Fibroblast of gingiva (primary cell): ENCODE results near the gene S100A9.

Experiments used
- DNase-seq: peaks from one replicate; pipeline ENCODE4 v3.0.0-alpha.2; 2011; ENCODE audit warnings: low read depth

The S100A9 gene

DNA sequence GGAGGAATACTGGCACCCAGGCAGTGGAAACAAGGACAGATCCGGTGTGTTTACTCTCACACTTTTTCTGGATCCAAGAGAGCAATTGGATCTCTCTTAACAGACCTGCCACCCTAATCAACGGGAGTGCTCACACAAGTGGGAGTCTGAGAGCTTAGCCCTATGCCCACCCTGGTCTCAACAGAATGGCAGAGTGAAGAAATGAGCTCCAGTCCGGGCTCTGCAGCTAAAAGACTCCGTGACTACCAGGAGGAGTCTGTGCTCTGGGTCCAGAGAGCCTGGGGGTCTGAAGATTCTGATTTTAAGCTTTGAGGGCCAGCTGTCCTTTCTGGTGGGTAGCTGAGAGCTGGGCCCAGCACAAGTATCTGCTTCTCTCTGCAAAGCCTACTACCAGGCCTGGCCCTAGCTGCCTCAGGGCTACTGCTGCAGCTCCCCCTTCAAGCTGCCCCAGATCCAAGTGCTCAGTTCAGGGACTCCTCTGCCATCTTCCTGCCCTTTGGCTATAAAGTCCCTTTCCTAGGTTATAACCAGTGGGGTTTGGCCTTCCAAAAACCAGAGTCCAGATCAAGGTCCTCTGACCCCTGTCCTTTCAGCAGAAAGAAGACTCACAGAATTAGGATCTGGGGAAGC is 3.9 kb downstream of the S100A9 start:
- DNase-seq, result no peak

DNA sequence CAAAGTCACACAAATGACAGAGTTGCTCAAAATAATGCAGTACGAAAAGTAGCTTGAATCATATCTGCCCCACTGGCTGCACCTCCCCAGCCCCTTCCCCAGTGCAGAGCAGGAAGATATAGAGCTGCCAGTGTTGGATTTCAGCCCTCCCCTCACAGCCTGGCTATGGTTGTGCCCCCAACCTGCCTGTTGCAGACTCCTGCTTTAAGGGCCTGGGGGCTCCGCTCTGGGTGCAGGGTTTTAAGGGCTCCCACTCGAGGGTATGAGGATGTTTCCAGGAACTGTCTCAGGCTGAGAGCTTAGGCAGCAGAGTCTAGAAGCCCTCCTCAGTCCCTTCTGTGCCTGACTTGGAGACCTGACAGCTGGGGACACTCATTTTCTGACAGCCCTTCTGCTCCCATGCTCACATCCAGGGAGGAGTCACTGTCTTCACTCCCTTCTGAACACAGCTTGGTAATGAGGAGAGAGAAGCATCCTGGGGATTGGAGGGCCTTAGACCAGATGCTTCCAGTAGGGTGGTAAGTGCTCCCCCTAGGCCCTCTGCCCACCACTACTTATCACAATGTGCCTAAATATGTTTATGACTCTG is 4.6 kb downstream of the S100A9 start:
- DNase-seq, result no peak

- no peak for DNase-seq
Measured at GRCh38 chr1:153363641-153364040, 6.0 kb downstream of the S100A9 start.

DNA sequence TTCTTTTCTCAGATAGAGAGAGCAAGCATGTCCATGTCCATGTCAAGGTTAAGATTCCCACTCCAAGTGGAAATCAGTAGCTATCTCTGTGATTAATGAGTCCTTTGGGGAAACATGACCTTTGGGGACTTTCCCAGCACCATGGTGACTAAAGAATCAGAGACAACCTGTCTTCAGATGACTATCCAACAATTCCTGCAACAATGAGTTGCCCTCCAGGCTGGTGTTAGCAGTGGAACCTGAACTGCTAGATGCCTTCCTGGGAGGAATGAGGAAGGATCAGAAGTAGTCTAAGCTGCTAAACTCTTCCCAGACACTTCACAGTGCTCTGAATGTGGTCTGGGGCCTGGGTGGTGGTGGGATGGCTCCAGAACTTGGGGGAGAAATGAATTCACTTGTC is 6.5 kb downstream of the S100A9 start:
- DNase-seq, result no peak

- no peak for DNase-seq
Measured at GRCh38 chr1:153364766-153365666, 7.4 kb downstream of the S100A9 start.

DNA sequence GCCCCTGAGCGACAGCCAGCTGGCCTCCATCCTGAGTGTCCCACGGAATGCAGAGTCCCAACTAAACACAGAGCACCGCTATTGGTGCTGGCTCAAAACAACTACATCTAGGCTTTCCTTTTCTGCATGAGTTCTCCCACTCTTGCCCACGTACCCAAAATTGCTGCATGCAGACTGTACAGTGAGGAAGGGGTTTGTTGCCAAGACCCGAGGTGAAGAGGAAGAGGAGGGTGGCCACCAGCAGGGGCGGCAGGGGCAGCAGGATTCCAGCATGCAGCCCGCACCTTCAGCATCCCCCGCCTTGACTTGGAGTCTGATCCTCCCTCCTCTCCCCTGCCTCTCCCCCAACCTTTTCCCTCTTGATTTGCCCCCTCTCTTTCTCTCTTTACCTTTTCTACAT is 8.0 kb downstream of the S100A9 start:
- DNase-seq, result no peak

DNA sequence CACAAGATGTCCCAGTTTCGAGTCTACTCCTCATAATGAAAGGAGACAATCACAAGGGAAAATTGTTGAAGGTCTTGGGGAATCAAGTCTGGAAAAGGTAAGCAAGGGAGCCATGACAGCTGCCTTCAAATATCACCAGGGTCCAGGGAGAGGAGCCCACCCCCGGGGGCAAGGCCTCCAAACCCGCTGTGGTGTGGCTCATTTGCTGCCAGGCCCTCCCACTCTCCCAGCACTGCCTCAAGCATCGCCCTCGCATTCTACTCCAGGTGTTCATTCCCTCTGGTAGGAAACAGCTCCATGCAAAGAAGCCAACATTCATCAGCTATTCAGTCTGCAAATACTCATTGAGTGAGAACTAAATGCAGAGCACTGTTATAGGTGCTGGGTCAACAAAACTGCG is 8.6 kb downstream of the S100A9 start:
- DNase-seq, result no peak

DNA sequence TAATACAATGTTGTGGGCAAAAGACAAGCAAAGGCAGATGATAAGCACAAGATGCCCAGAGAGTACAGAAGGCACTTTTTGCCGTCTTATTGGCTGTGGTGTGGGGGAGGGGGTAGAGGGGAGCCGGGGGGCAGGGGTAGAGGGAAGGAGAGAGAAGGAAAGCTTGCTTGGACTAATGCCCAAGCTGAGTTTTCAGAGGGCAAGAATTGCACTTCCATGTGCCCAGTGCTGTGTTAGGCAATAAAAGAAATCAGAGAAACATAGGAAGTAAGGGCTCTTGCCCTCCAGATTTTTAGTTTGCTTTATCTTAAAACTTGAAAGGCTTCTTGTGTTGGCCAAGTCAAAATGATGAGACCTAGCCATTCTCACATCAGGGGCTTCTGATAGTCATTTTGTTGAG is 9.4 kb downstream of the S100A9 start:
- DNase-seq, result no peak

GRCh38 chr1:153368495-153368894 is 10.8 kb downstream of the S100A9 start:
- DNase-seq, result no peak

DNA sequence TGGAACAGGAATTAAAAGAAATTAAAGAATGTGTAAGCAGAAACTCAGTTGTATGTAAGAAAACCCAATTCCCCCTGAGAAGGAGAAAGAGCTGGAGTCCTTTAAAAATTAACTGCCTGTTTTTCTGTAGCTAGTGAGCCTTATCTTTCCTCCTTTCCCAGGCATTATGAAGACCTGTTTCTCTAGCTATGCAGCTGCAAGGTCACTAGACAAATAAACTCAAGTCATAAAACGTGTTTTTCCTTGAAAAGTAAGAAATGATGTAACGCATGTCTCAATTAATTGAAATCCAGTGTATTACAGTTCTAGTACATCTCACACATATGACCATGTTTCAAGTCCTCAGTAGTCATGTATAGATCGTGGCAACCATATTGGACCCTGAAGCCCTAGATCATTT is 12.5 kb downstream of the S100A9 start:
- DNase-seq, result no peak

DNA sequence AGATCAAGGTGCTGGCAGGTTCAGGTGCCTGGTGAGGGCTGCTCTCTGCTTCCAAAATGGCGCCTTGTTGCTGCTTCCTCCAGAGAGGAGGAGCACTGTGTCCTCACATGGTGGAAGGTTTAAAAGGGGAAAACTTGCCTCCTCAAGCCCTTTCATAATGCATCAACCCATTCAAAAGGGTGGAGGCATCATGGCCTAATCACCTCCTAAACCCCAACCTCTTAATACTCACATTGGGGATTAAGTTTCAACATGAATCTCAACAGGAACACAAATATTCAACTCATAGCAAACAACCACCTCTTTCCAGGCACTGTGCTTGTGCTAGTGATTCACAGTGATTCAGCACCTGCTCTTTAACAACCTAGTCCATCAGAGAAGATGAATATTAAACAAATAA is 13.6 kb downstream of the S100A9 start:
- no peak for DNase-seq

GRCh38 chr1:153372571-153372970 is 14.9 kb downstream of the S100A9 start:
- no peak for DNase-seq

DNA sequence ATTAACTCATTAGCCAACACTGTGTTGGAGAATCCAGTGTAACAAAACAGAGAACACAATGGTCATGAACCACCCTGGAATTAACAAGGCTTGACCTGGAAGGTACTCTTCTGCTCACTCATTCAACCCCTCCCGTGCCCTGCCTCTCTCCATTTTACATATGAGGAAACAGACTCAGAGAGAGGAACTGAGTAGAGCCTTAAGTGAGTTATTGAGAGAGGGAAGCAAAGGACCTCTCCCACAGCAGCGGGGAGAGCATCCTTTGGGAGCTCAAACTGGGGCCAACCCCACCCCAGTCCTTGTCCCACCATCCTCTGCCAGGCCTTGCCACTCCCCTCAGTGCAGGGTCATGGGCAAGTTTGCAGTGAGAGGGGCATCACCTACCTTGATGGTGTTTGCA is 16.4 kb downstream of the S100A9 start:
- no peak for DNase-seq

DNA sequence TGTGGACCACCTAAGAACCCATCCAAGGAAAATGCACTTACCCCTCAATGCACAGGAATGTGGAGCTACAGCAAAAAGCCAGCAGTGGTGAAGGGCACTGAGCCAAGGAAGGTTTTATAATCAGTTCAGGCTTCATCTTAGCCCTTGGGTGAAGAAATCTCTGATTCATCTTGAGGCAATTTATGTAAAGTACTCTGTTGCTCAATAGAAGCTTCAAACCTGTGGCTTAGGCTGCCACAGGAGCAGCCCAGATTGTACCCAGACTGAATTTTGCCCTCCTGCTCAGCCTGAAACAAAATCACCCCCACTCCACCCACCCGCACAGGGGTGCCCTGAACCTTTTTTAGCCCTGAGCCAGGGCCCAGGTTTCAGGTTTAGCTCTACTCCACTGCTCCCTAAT is 17.9 kb downstream of the S100A9 start, which contains the start of gene S100A12:
Gene S100A12 (minus strand): TSS at position 111 of the 400 bp plus-strand sequence. CDS start 1,029 bp downstream, outside the sequence.
- DNase-seq, result peak; percentile 72

- no peak for DNase-seq
Measured at GRCh38 chr1:153379591-153379990, 21.9 kb downstream of the S100A9 start.

DNA sequence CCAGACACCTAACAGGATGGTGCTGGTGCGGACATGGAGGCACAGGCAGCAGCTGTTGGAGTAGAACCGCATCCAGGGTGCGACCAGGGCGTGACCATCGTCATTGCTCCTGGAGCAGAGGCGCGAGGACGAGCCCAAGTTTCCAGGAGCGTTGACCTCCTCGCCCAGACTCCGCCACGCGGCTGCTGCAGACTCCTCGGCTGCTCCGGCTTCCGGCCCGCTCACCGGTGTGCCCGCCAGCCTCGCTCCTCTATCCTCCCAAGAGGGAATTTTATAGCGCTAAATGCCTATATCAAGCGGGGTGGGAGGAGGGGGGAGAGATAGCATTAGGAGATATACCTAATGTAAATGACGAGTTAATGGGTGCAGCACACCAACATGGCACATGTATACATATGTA is 23.1 kb downstream of the S100A9 start:
- no peak for DNase-seq

DNA sequence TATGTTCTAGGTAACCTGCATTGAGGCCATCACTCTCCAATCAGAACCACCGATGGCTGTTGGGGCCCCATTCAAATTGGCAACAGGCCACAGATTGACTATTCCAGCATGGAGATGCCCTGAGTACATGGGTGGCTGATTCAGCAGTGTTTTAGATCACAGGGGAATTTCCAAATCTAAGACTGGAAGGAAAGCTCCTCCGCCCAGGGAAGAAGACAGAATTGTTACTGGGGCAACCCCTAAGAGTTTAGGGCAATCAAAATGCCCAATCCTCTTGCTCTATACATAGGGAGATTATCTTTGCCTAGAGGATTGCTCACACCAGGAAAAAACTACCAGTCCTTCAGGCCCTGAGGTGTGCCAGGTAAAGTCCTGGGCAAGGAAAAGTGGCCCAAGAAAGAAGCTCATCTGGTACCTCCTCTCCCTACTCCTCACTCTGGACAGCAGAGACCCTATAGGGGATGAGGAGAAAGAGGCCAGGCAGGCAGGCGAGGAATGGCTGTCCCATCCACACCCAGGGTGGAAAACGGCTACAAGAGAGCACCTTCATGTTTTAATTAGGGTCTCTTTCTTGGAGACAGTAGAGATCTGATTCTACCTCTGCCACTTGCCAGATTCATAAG is 27.4 kb downstream of the S100A9 start:
- DNase-seq, result no peak

- DNase-seq, result no peak
Measured at GRCh38 chr1:153386500-153386901, 28.8 kb downstream of the S100A9 start.

DNA sequence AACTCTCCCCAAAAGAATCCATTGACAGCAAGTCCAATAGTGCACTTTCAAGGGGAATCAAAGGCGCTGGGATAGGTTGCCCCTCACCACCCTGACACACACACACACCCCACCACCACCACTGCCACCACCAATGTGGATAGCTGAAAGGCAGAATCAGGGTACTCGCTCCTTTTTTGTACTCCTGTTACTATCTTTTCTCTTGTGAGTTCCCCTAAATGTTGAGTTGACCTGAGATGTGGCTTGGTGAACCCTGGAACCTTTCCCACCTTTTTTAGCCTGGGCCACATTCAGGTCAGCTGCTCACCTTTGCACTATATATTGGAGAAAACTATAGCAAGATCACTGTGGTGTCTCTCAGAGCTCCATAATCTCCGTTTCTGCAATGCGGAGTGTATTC is 29.3 kb downstream of the S100A9 start:
- no peak for DNase-seq

- no peak for DNase-seq
Measured at GRCh38 chr1:153387785-153388184, 30.1 kb downstream of the S100A9 start.

DNA sequence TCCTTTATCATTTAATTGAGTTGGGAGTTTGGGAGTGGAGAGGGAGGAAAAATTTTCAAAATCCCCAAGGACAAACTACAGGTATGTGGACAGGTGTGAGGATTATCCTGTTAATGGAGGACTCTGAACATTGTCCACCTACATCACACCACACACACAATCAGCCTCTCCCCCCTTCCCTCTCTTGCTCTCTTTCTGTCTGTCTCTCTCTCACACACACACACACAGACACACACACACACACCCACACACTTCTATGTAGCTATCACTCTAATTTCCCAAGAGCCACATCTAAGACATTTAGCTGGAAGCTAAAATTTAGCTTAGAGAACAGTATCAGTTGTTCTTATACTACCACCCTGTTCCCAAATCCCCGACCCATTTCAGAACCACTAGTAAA is 31.7 kb downstream of the S100A9 start:
- no peak for DNase-seq

- no peak for DNase-seq
Measured at GRCh38 chr1:153389973-153390879, 32.6 kb downstream of the S100A9 start.
